ENCODE data around the gene PGR. TPM values are rescaled to one million over a fixed set of nuclear protein-coding genes. Genes with fewer than 3 reads are reported as not detected.
"Not testable (repeated sequence)": the region's sequence is repeated elsewhere in the genome, so short reads cannot be mapped to it uniquely, and the experiment has no call there.

Gene PGR
- total RNA-seq, 6 experiments from 2014 or later: 0.11 to 0.74 (median 0.28) TPM

GRCh38 chr11:101030015-101030414 lies 99.6 kb downstream of the PGR start:
- H3K27ac ChIP-seq: no peak overlapping the region
- ATAC-seq (no peak), DNase-seq (no peak)
- WGBS (ENCODE audit: insufficient coverage, low coverage, low lambda C conversion rate, missing lambda C conversion rate): 56% methylated on average over 3 of the region's 3 CpGs
- H3K4me3 ChIP-seq: no peak overlapping the region
- H3K9me3 ChIP-seq: no peaks in the 10 kb centered on the region
- no peak for TF ChIP-seq CTCF (IDR thresholded peaks at IDR 0.05)
- TF ChIP-seq POLR2A (IDR thresholded peaks at IDR 0.05): no peak
- H3K27me3 ChIP-seq: no peaks in the 10 kb centered on the region
- H3K36me3 ChIP-seq: no peaks in the 10 kb centered on the region
- intact Hi-C loops (cut with DNase I): no loop called here
- H3K4me1 ChIP-seq: no peaks in the 10 kb centered on the region

GRCh38 chr11:101028644-101029043 lies 101.0 kb downstream of the PGR start:
- Histone ChIP-seq H3K4me1 (no peaks in the 10 kb centered on the region), H3K4me3 (no peak overlapping the region), H3K36me3 (no peaks in the 10 kb centered on the region), H3K27me3 (no peaks in the 10 kb centered on the region), H3K27ac (no peak overlapping the region), H3K9me3 (no peaks in the 10 kb centered on the region)
- ATAC-seq (no peak), DNase-seq (no peak)
- TF ChIP-seq CTCF (IDR thresholded peaks at IDR 0.05): no peak
- TF ChIP-seq POLR2A (IDR thresholded peaks at IDR 0.05): no peak
- intact Hi-C loops (cut with DNase I): no loop called here
- 50% methylated on average over 1 of the region's 1 CpG for WGBS (ENCODE audit: insufficient coverage, low coverage, low lambda C conversion rate, missing lambda C conversion rate)

- no peak for ATAC-seq
- TF ChIP-seq POLR2A (IDR thresholded peaks at IDR 0.05): no peak
- no peak for TF ChIP-seq CTCF (IDR thresholded peaks at IDR 0.05)
- H3K27ac ChIP-seq: no peak overlapping the region
- no peaks in the 10 kb centered on the region for H3K27me3 ChIP-seq
- DNase-seq: no peak
- H3K9me3 ChIP-seq: no peaks in the 10 kb centered on the region
- intact Hi-C loops (cut with DNase I): no loop called here
- no peaks in the 10 kb centered on the region for H3K4me1 ChIP-seq
- H3K4me3 ChIP-seq: no peak overlapping the region
- H3K36me3 ChIP-seq: no peaks in the 10 kb centered on the region
Measured at GRCh38 chr11:101022256-101022655, 107.4 kb downstream of the PGR start.

- Histone ChIP-seq H3K9me3 (no peaks in the 10 kb centered on the region), H3K27me3 (no peaks in the 10 kb centered on the region), H3K36me3 (no peaks in the 10 kb centered on the region), H3K4me3 (no peak overlapping the region), H3K4me1 (no peaks in the 10 kb centered on the region), H3K27ac (no peak overlapping the region)
- no peak for DNase-seq
- WGBS (ENCODE audit: insufficient coverage, low coverage, low lambda C conversion rate, missing lambda C conversion rate): 88% methylated on average over 1 of the region's 1 CpG
- intact Hi-C loops (cut with DNase I): no loop called here
- TF ChIP-seq POLR2A (IDR thresholded peaks at IDR 0.05): no peak
- no peak for TF ChIP-seq CTCF (IDR thresholded peaks at IDR 0.05)
- ATAC-seq: no peak
Measured at GRCh38 chr11:101019870-101020269, 109.7 kb downstream of the PGR start.

GRCh38 chr11:101014600-101015285 lies 114.9 kb downstream of the PGR start:
- H3K27me3 ChIP-seq: no peaks in the 10 kb centered on the region
- H3K4me3 ChIP-seq: no peak overlapping the region
- no peak overlapping the region for H3K27ac ChIP-seq
- DNase-seq (no peak), ATAC-seq (no peak)
- TF ChIP-seq CTCF (IDR thresholded peaks at IDR 0.05) (no peak), POLR2A (IDR thresholded peaks at IDR 0.05) (no peak)
- no peaks in the 10 kb centered on the region for H3K4me1 ChIP-seq
- no peaks in the 10 kb centered on the region for H3K36me3 ChIP-seq
- no peaks in the 10 kb centered on the region for H3K9me3 ChIP-seq
- intact Hi-C loops (cut with DNase I): no loop called here

- H3K4me1 ChIP-seq; DNase-seq; intact Hi-C loops (cut with DNase I); H3K27ac ChIP-seq; ATAC-seq; H3K4me3 ChIP-seq; H3K27me3 ChIP-seq; H3K36me3 ChIP-seq; H3K9me3 ChIP-seq: not testable (repeated sequence)
Measured at GRCh38 chr11:101013702-101014101, 115.9 kb downstream of the PGR start.
